ENCODE measurements around the gene TMEM47.

The TMEM47 gene

DNA sequence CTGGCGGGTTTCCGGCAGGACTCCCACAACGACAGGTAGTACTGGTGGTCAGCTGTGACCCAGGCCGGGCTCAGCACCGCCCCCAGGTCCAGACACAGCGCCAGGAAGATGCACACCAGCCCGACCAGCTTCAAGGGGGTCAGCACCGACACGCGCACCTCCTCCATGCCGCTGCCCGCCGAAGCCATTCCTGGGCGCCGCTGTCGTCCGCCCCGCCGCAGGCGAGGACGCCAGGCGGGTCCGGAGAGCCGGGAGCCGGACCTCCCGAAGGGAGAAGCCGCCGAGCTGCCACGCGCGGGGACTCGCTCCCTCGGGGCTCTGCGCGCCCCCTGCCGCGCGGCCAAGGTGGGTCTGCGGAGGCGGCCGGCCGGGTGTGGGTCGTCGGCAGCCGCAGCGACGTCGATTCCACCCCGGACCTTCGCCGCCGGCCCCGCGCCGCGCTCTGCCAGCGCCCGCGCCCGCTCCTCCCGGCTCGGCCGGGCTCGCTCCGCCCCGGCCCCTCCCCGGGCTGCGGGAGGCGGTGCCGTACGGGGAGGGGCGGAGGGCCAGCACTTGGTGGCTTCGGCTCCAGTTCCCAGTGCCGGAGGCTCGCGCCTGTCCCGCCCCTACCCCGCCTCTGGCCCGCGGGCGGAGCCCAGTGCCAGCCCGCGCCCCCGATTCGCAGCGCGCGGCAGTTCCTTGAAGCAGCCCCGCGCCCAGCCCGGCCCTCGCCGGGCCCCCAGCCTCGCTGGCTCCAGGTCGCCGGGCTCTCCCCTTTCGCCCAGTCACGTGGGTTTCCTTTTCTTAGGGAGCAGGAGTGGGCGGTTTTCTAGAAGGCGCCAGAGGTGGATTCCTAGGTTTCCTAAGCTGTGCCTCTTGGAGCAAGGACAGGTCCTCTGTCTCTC lies at the start of gene TMEM47:
Gene TMEM47, minus strand, starts transcription at position 444 of the 884 bp plus-strand sequence. Its CDS starts 256 bp downstream, at position 188.
- no peak for DNase-seq (ENCODE audit: low read depth)

DNA sequence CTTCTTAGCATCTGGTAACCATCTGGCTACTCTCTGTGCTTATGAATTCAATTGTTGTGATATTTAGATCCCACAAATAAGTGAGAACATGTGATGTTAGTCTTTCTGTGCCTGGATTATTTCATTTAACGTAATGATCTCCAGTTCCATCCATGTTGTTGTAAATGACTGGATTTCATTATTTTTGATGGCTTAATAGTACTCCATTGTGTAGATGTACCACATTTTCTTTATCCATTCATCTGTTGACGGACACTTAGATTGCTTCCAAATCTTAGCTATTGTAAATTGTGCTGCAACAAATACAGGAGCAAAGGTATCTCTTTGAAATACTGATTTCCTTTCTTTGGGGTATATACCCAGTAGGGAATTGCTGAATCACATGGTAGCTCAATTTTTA lies 30.0 kb upstream of the TMEM47 start:
- no peak for DNase-seq (ENCODE audit: low read depth)

DNA sequence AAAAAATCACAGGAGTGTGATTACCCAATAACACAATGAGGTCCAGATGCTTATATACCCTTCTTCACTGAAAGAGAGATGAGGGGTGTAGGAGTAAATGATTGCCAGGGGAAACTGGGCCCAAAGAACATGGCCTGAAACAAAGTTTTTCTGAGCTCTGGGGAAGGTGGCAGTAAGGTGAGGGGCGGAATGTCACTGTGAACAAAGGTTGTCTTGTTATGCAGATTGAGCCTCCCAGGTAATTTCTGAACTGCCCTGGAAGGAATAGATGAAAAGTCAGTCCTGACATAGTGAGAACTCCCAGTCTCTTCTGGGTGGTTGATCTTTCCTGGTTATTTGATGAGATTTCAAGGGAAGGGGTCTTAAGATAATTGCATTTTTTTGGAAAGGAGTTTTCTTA lies 2.5 kb upstream of the TMEM47 start:
- DNase-seq (ENCODE audit: low read depth): no peak

DNA sequence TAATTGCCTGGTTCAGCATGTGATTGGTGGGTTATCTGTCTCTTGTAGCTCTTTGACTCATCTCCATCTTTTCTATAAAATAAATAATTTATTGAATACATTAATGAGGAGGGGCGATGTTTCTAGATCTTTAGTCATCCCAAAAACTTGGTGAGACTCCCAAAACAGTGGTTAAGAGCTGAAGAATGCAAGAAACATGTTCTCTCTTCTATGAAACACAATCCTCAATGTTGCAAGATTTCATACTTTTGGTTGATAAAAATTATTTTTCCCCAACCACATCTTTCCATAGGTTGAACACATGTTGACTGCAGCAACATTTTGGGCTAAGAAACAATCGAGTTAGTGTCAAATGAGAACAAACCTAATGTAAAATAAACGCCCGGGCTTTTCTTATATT lies 1.2 kb upstream of the TMEM47 start:
- no peak for DNase-seq (ENCODE audit: low read depth)

- DNase-seq (ENCODE audit: low read depth): no peak
These were observed 613 bp upstream of the TMEM47 start for GRCh38 chrX:34657726-34658070.

- no peak for DNase-seq (ENCODE audit: low read depth)
These were observed 631 bp downstream of the TMEM47 start for GRCh38 chrX:34656467-34656841.

DNA sequence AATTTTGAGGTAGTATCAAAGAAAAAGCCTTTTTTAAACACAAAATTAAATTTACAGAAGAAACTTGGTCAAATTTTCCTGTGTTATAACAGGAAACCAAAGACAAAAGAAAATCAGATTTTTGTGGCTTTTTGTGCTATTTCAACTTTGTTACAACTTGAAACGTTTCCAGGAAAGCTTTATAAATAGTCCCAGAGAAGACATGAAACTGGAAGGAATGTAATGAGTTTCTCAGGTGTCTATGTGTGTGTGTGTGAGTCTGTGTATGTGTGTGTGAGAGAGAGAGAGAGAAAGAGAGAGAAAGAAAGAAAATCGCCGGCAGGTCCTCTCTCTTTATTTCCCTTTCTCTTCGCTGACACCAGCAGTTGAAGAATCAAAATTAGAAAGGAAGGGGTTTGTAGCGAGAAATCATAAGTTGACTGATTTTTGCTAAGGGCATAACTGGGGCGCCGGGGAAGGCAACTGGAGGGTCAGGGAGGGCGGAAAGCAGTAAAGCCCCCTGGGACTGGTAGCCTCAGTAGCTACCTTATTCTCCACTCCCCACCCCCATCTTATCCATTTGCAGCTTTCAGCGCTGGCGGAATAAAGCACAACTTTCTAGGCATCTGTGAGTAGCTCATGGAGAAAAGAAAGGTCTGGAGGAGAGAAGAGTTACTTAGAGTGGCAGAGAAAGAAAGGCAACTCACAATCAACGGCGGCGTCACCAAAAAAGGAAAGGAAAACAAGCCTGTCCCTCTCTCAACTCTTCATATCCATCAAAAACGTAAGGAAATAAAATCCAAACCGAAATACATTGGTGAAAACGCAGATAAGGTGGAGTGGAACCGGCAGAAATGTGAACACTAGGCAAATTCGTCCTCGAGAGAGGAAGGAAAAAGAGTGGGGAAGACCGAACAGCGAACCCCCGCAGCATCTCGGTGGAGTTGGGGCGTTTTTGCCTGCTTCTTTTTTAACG lies 1.3 kb downstream of the TMEM47 start:
- DNase-seq (ENCODE audit: low read depth): no peak

DNA sequence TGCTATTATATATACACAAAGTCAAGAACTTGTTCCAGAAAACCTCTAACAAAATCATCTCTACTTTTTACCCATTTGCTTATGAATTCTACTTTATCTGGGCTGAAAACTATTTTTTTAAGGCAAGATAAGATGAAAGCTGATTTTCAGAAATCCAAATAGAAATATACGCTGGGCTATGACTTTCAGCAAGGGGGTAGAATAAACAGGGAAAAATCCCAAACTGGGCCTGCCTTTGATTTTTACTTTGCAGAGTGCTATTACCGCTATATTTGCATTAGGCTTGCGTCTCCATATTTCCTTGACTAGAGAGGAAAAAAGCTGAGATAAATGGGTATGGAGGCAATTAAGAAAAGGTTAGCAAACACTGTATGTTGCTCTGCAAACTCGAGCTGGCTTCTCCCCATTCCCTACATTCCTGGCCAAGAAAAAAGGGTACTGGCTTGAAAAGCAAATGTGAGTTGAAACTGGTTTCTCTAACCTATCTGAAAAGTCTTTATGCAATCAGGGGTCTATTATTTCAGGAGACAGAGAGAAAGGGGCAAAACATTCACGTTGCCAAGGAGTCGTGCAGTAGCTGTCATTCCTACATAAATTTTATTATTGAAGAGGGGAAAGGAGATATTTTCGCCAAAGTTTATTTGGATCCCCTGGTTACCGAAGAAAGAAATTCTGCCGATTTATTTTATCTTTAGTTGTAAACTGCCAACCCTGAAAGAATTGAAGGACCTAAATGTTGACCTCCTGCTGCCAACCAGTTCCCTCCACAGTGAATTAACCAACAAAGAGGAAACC lies 2.2 kb downstream of the TMEM47 start:
- no peak for DNase-seq (ENCODE audit: low read depth)

- no peak for DNase-seq (ENCODE audit: low read depth)
These were observed 3.3 kb downstream of the TMEM47 start for GRCh38 chrX:34653811-34654210.

- DNase-seq (ENCODE audit: low read depth): no peak
These were observed 14.2 kb downstream of the TMEM47 start for GRCh38 chrX:34642849-34643248.

GRCh38 chrX:34638116-34638515 lies 19.0 kb downstream of the TMEM47 start:
- DNase-seq (ENCODE audit: low read depth): no peak

GRCh38 chrX:34634349-34634748 lies 22.7 kb downstream of the TMEM47 start:
- no peak for DNase-seq (ENCODE audit: low read depth)

GRCh38 chrX:34632384-34632783 lies 24.7 kb downstream of the TMEM47 start:
- no peak for DNase-seq (ENCODE audit: low read depth)

GRCh38 chrX:34631479-34632220 lies 25.4 kb downstream of the TMEM47 start:
- no peak for DNase-seq (ENCODE audit: low read depth)

- DNase-seq (ENCODE audit: low read depth): no peak
These were observed 27.5 kb downstream of the TMEM47 start for GRCh38 chrX:34629572-34629971.

DNA sequence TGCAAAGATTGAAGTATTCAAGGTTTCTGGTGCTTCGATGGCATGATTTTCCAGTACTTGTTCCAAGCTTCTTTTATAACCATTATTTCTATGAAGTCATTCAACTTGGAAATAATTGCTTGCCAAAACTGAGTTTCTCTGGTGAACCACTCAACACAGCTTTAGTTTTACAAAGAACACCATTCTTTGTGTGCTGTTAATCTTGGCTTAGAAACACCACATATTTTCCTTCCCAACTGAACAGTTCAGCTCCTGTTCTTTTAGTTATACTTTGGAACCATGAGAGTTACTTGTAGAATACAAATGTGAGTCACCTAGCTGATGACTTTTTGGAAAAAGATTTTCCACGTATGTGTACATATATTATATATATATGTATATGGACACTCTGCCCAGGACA lies 32.7 kb downstream of the TMEM47 start:
- DNase-seq (ENCODE audit: low read depth): no peak

DNA sequence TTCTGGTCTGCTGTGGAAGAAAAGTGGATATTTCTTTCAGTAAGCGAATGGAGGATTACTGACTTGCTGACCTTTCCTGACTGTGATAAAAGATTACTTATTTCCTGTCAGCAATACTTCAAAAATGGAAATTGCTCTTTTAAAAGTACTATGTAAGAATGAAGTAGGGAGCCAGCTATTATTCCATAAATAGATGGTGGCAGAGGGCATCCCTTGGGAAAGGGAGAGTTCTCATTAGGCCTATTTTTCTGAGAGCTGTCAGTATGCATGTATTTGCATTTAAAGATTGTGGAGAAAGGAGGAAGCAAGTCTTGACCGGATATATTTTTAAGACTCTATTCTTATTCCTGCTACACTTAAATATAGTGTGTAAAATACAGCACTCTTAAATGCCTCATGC lies 37.2 kb downstream of the TMEM47 start:
- DNase-seq (ENCODE audit: low read depth): no peak

DNA sequence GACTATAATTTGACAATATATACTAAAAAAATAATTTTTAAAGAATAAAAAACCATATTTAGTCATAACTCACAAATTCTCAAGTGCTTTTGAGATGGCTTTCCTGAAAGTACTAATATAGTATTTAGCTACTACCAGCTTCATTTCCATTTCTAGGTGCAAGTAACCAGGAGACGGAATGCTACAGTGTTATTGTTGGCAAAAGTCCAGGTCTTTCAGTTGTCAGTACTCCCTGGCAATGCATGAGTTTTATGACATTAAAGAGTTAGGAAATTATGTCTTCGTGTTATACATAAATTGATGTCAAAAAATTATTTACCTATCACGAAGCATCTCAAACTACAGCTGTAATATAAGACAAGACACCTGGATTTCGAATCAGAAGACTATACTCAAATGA lies 45.0 kb downstream of the TMEM47 start:
- DNase-seq (ENCODE audit: low read depth): no peak

DNA sequence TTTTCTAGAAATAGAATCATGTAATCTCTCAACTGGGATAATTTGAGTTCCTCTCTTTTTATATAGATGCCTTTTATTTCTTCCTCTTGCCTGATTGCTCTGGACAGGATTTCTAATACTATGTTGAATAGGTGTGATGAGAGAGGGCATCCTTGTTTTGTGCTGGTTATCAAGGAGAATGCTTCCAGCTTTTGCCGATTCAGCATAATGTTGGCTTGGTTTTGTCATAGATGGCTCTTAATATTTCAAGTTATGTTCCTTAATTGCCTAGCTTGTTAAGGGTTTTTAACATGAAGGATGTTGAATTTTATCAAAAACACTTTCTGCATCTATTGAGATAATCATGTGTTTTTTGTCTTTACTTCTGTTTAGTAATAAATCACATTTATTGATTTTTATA lies 58.7 kb downstream of the TMEM47 start:
- DNase-seq (ENCODE audit: low read depth): no peak

DNA sequence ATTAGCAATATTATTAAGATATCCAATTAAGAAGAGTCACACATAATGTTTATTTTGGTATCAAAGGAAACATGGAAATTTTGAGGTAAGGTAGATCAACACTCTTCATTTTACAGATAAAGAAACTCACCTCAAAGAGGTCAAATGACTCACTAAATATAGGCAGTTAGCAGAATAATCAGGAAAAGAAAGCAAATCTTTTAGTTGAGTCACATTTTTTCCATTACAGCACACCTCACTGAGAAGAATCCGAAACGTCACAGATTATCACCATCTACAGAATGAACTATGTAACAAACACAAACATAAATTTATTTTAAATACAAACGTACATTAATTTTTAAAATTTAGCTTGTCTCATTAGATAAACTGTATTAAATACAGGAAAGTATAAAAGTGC lies 70.1 kb downstream of the TMEM47 start:
- DNase-seq (ENCODE audit: low read depth): no peak

GRCh38 chrX:34586346-34586911 lies 70.7 kb downstream of the TMEM47 start:
- no peak for DNase-seq (ENCODE audit: low read depth)
